ENCODE data around the gene CEP112. TPM values are rescaled to one million over a fixed set of nuclear protein-coding genes. Genes with fewer than 3 reads are reported as not detected.

CEP112 gene
- total and polyA plus RNA-seq, 2 of the 8 experiments (the other 6 are each of a cell fraction or from before 2014, with no cell fraction given), result 0.62 to 3.1 TPM

GRCh38 chr17:65626451-65626850 lies 565.5 kb downstream of the CEP112 start:
- H2BK20ac ChIP-seq (ENCODE audit: low read length), result no peak overlapping the region
- H4K5ac ChIP-seq (ENCODE audit: insufficient read length, low read depth, low read length), result no peak overlapping the region
- H4K20me1 ChIP-seq (replicated peaks in 1 of 2; ENCODE audit: control insufficient read depth in 1 of 2, insufficient read depth in 2 of 2, low read length in 2 of 2), result no peaks in the 10 kb centered on the region
- H2AK5ac ChIP-seq (ENCODE audit: low read depth, low read length), result no peak overlapping the region
- TF ChIP-seq CREB1 (IDR thresholded peaks at IDR 0.05) (no peak), MAX (IDR thresholded peaks at IDR 0.05) (no peak), EP300 (IDR thresholded peaks at IDR 0.05; ENCODE audit: borderline replicate concordance in 1 of 2, low read depth in 2 of 2, low read length in 2 of 2) (no peak), POLR2A (IDR thresholded peaks at IDR 0.05; ENCODE audit: control extremely low read depth in 1 of 2, low read depth in 2 of 2, low read length in 2 of 2) (no peak), CHD1 (IDR thresholded peaks at IDR 0.05; ENCODE audit: low read depth, low read length) (no peak), SP2 (IDR thresholded peaks at IDR 0.05; ENCODE audit: low read length) (no peak), ASH2L (IDR thresholded peaks at IDR 0.05; ENCODE audit: low read length) (no peak), KDM1A (IDR thresholded peaks at IDR 0.05; ENCODE audit: borderline replicate concordance, low read length) (no peak), GABPA (IDR thresholded peaks at IDR 0.05; ENCODE audit: borderline replicate concordance, insufficient read depth, low read length) (no peak), ZNF274 (IDR thresholded peaks at IDR 0.05; ENCODE audit: borderline replicate concordance, extremely low read depth, low read length) (no peak), NANOG (IDR thresholded peaks at IDR 0.05; ENCODE audit: insufficient read depth, low read depth, low read length, poor library complexity, severe bottlenecking) (no peak), NRF1 (IDR thresholded peaks at IDR 0.05; ENCODE audit: low read depth, low read length) (no peak)
- H3K79me1 ChIP-seq (ENCODE audit: low read depth, low read length), result no peaks in the 10 kb centered on the region
- H2BK15ac ChIP-seq (ENCODE audit: low read length), result no peak overlapping the region
- CTCF ChIA-PET (ENCODE audit: partially characterized antibody), result no interaction called here
- H3K9me3 ChIP-seq (ENCODE audit: insufficient read depth in 2 of 2, low read depth in 1 of 2, low read length in 1 of 2), result no peaks in the 10 kb centered on the region
- no peak overlapping the region for H3K23ac ChIP-seq (ENCODE audit: insufficient read length)
- no peaks in the 10 kb centered on the region for H3K79me2 ChIP-seq (ENCODE audit: control insufficient read depth in 1 of 2, insufficient read depth in 2 of 2, low read length in 2 of 2)
- POLR2A ChIA-PET (ENCODE audit: partially characterized antibody), result no interaction called here
- no peak overlapping the region for H3K14ac ChIP-seq (ENCODE audit: insufficient read length)
- H3K56ac ChIP-seq (replicated peaks; ENCODE audit: insufficient read length, low read depth, low read length), result no peak overlapping the region
- H3K4me3 ChIP-seq (ENCODE audit: extremely low read depth in 1 of 4, insufficient read depth in 2 of 4, low read depth in 3 of 4, low read length in 4 of 4), result no peak overlapping the region
- H3K4me1 ChIP-seq (replicated peaks in 1 of 4; ENCODE audit: control insufficient read depth in 3 of 4, insufficient read depth in 4 of 4, low read length in 3 of 4), result peaks cover 0 to 7% (median 2%) of the 10 kb centered on the region in 4 experiments; a peak in 3 of 7 replicates
- no peak overlapping the region for H2AFZ ChIP-seq (ENCODE audit: low read length)
- no peak overlapping the region for H2BK5ac ChIP-seq (ENCODE audit: low read depth, low read length)
- H3K36me3 ChIP-seq (ENCODE audit: control insufficient read depth in 2 of 4, insufficient read depth in 4 of 4, low read length in 3 of 4), result no peaks in the 10 kb centered on the region
- no peak overlapping the region for H2BK12ac ChIP-seq (ENCODE audit: low read depth, low read length)
- no peak overlapping the region for H3K18ac ChIP-seq (ENCODE audit: extremely low read depth, low read length)
- FAIRE-seq, result no peak
- no peak overlapping the region for H4K8ac ChIP-seq (ENCODE audit: extremely low read depth, insufficient read depth, low read length)
- no peak overlapping the region for H3K9ac ChIP-seq (replicated peaks in 1 of 4; ENCODE audit: extremely low read depth in 1 of 4, low read depth in 3 of 4, low read length in 3 of 4)
- no peak overlapping the region for H3K27ac ChIP-seq (ENCODE audit: low read depth, low read length)
- H3K23me2 ChIP-seq (ENCODE audit: low read depth, low read length), result no peaks in the 10 kb centered on the region
- H3K4me2 ChIP-seq (ENCODE audit: insufficient read depth in 1 of 2, low read depth in 2 of 2, low read length in 2 of 2), result no peak overlapping the region
- H4K91ac ChIP-seq (replicated peaks; ENCODE audit: insufficient read length, low read length), result no peak overlapping the region
- DNase-seq (ENCODE audit: low read depth in 1 of 2, low spot score in 2 of 2), result no peak
- no peak overlapping the region for H3K4ac ChIP-seq (replicated peaks; ENCODE audit: insufficient read length, low read depth, low read length)
- no peaks in the 10 kb centered on the region for H3K27me3 ChIP-seq (replicated peaks in 1 of 4; ENCODE audit: control insufficient read depth in 3 of 4, extremely low read depth in 1 of 4, insufficient read depth in 3 of 4, low read length in 3 of 4)
- H2BK120ac ChIP-seq (replicated peaks; ENCODE audit: low read depth, low read length), result no peak overlapping the region

Data from H1 (cell line).